Adrenal gland (tissue), 5 donors: ENCODE measurements around the gene FLNC.

ENCODE experiments used
- POLR2A ChIP-seq, 2 donors: fragments of 450-650 bp; IDR thresholded peaks; one replicate each; pipeline ENCODE4 v1.6.1; 2017; ENCODE audit warnings: antibody characterized with exemption in 2 of 2, mild to moderate bottlenecking in 2 of 2, moderate library complexity in 1 of 2
- TF ChIP-seq, protein P1 (sequence below), 6 experiments: fragments of 450-650 bp in 4 of 6; fragments of 200-600 bp in 2 of 6; sonication (generic) in 1 of 6; IDR thresholded peaks; 1 replicate in 5 of 6; 2 replicates in 1 of 6; pipeline versions ENCODE4 v1.5.1 to v1.8.0; 2016 to 2021; ENCODE audit warnings: antibody characterized with exemption in 6 of 6, mild to moderate bottlenecking in 2 of 6, moderate library complexity in 1 of 6
- donor health status: DM: no; HTN: no; CAD: no.

DNA sequence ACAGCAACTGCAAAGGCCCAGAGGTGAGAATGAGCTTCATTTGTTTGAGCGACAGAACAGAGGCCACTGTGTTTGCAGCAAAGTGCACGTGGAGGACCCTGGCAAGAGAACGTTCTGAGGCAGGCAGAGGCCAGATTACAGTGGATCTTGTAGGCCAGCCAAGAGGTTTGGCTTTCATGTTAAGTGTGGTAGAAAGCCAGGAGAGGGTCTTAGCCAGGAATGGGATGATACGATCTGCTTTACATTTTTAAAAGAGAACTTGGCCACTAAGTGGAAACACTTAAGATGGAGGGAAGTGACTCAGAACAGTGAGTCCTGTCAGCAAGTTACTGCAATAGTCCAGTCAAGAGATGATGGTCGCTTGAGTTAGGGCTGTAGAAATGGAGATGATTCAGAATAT lies 33.9 kb upstream of the FLNC start:
- TF ChIP-seq, protein P1, sequence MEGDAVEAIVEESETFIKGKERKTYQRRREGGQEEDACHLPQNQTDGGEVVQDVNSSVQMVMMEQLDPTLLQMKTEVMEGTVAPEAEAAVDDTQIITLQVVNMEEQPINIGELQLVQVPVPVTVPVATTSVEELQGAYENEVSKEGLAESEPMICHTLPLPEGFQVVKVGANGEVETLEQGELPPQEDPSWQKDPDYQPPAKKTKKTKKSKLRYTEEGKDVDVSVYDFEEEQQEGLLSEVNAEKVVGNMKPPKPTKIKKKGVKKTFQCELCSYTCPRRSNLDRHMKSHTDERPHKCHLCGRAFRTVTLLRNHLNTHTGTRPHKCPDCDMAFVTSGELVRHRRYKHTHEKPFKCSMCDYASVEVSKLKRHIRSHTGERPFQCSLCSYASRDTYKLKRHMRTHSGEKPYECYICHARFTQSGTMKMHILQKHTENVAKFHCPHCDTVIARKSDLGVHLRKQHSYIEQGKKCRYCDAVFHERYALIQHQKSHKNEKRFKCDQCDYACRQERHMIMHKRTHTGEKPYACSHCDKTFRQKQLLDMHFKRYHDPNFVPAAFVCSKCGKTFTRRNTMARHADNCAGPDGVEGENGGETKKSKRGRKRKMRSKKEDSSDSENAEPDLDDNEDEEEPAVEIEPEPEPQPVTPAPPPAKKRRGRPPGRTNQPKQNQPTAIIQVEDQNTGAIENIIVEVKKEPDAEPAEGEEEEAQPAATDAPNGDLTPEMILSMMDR (IDR thresholded peaks at IDR 0.05): no peak
- TF ChIP-seq POLR2A (IDR thresholded peaks at IDR 0.05): no peak
